Uterus (tissue), 2 donors: ENCODE measurements around the gene C3orf38.

ENCODE experiments used
- POLR2A ChIP-seq, 2 donors: fragments of 450-650 bp; IDR thresholded peaks; one replicate each; pipeline ENCODE4 v1.6.1; 2016; ENCODE audit warnings: antibody characterized with exemption in 2 of 2, mild to moderate bottlenecking in 1 of 2, moderate library complexity in 1 of 2
- TF ChIP-seq, protein P1 (sequence below), 4 experiments: fragments of 200-600 bp in 2 of 4; fragments of 450-650 bp in 2 of 4; sonication (generic) in 2 of 4; IDR thresholded peaks; one replicate each; pipeline ENCODE4 v1.5.1; 2016 to 2019; ENCODE audit warnings: antibody characterized with exemption in 4 of 4, mild to moderate bottlenecking in 2 of 4, moderate library complexity in 1 of 4

DNA sequence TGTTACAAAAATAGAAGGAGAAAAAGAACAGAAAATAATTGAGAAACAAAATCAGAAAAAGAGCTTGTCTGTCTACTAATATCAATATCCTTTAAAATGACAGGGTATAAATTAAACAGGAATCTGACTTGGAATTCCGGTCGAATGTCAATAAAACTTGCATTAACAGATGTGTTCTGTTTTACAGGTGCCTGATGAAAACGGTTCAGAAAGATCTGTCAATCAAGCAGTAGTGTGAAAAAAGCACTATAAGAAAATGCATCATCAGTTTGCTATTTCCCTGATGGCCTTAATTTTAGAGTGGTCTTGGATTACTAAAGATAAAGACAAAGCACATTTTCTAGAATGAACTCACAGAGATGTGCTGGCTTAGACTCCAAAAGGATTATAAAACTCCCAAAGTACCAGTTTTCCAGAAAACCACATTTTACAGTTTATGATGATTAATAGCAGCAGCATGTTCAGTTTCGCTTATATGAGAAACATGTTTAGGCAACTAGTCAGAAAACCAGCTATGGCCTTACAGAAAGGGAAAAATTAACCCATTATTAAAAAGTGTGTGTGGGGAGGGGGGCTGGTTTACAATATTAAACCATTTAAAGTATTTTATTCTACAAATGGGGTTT, 8.2 kb upstream of the C3orf38 start:
- TF ChIP-seq, protein P1, sequence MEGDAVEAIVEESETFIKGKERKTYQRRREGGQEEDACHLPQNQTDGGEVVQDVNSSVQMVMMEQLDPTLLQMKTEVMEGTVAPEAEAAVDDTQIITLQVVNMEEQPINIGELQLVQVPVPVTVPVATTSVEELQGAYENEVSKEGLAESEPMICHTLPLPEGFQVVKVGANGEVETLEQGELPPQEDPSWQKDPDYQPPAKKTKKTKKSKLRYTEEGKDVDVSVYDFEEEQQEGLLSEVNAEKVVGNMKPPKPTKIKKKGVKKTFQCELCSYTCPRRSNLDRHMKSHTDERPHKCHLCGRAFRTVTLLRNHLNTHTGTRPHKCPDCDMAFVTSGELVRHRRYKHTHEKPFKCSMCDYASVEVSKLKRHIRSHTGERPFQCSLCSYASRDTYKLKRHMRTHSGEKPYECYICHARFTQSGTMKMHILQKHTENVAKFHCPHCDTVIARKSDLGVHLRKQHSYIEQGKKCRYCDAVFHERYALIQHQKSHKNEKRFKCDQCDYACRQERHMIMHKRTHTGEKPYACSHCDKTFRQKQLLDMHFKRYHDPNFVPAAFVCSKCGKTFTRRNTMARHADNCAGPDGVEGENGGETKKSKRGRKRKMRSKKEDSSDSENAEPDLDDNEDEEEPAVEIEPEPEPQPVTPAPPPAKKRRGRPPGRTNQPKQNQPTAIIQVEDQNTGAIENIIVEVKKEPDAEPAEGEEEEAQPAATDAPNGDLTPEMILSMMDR (IDR thresholded peaks at IDR 0.05), result no peak
- TF ChIP-seq POLR2A (IDR thresholded peaks at IDR 0.05), result no peak
